ENCODE results near the gene GRID2. TPM values are rescaled to one million over a fixed set of nuclear protein-coding genes. Genes with fewer than 3 reads are reported as not detected.

Gene GRID2
- total RNA-seq, 4 donors from 2014 or later = 0.33 TPM; not detected in 3

- H3K9me3 ChIP-seq = no peaks in the 10 kb centered on the region
- H3K27ac ChIP-seq = no peak overlapping the region
- TF ChIP-seq CTCF (IDR thresholded peaks at IDR 0.05) (no peak), POLR2A (IDR thresholded peaks at IDR 0.05) (no peak)
- H3K4me1 ChIP-seq = no peaks in the 10 kb centered on the region
- DNase-seq = no peak
- no peaks in the 10 kb centered on the region for H3K27me3 ChIP-seq
- no peaks in the 10 kb centered on the region for H3K36me3 ChIP-seq
- intact Hi-C loops (cut with DNase I) = no loop called here
- no peak overlapping the region for H3K4me3 ChIP-seq (replicated peaks in 1 of 3)
Measured at GRCh38 chr4:92830771-92831170, 527.0 kb downstream of the GRID2 start.

GRCh38 chr4:92840880-92841279 is 537.1 kb downstream of the GRID2 start:
- TF ChIP-seq CTCF (IDR thresholded peaks at IDR 0.05) (no peak), POLR2A (IDR thresholded peaks at IDR 0.05) (no peak)
- Histone ChIP-seq H3K4me3 (replicated peaks in 1 of 3) (no peak overlapping the region), H3K4me1 (no peaks in the 10 kb centered on the region), H3K9me3 (no peaks in the 10 kb centered on the region), H3K27me3 (no peaks in the 10 kb centered on the region), H3K27ac (no peak overlapping the region), H3K36me3 (no peaks in the 10 kb centered on the region)
- DNase-seq = no peak
- intact Hi-C loops (cut with DNase I) = no loop called here

GRCh38 chr4:92843784-92844183 is 540.0 kb downstream of the GRID2 start:
- TF ChIP-seq CTCF (IDR thresholded peaks at IDR 0.05) (no peak), POLR2A (IDR thresholded peaks at IDR 0.05) (no peak)
- Histone ChIP-seq H3K4me1 (no peaks in the 10 kb centered on the region), H3K4me3 (replicated peaks in 1 of 3) (no peak overlapping the region), H3K9me3 (no peaks in the 10 kb centered on the region), H3K27me3 (no peaks in the 10 kb centered on the region), H3K36me3 (no peaks in the 10 kb centered on the region), H3K27ac (no peak overlapping the region)
- DNase-seq = no peak
- WGBS, 2 donors = 94 to 95% methylated on average over 4 of the region's 4 CpGs
- intact Hi-C loops (cut with DNase I) = no loop called here

GRCh38 chr4:92847026-92847425 is 543.3 kb downstream of the GRID2 start:
- intact Hi-C loops (cut with DNase I) = no loop called here
- no peak for TF ChIP-seq CTCF (IDR thresholded peaks at IDR 0.05)
- no peak for TF ChIP-seq POLR2A (IDR thresholded peaks at IDR 0.05)
- no peaks in the 10 kb centered on the region for H3K36me3 ChIP-seq
- no peaks in the 10 kb centered on the region for H3K4me1 ChIP-seq
- no peaks in the 10 kb centered on the region for H3K9me3 ChIP-seq
- no peak for DNase-seq
- no peak overlapping the region for H3K4me3 ChIP-seq (replicated peaks in 1 of 3)
- no peak overlapping the region for H3K27ac ChIP-seq
- H3K27me3 ChIP-seq = no peaks in the 10 kb centered on the region

GRCh38 chr4:92862509-92862908 is 558.7 kb downstream of the GRID2 start:
- no peaks in the 10 kb centered on the region for H3K27me3 ChIP-seq
- H3K4me3 ChIP-seq (replicated peaks in 1 of 3) = no peak overlapping the region
- no peak overlapping the region for H3K27ac ChIP-seq
- intact Hi-C loops (cut with DNase I) = no loop called here
- no peaks in the 10 kb centered on the region for H3K4me1 ChIP-seq
- H3K36me3 ChIP-seq = no peaks in the 10 kb centered on the region
- H3K9me3 ChIP-seq = no peaks in the 10 kb centered on the region
- DNase-seq = no peak
- TF ChIP-seq CTCF (IDR thresholded peaks at IDR 0.05) (no peak), POLR2A (IDR thresholded peaks at IDR 0.05) (no peak)

Measured in thyroid gland (tissue), 4 donors.